HG03135 (cell line): ENCODE results near the gene GAD1.
A peak's percentile ranks its signal among the peaks of the same experiment; 100 is the strongest.

Experiments used
- ATAC-seq: cut with Tn5 transposase; IDR thresholded peaks from one replicate; pipeline ENCODE4 v1.9.1; 2021; ENCODE audit warnings: mild to moderate bottlenecking, moderate library complexity; ENCODE audit not compliant: unreplicated experiment

GAD1 gene

DNA sequence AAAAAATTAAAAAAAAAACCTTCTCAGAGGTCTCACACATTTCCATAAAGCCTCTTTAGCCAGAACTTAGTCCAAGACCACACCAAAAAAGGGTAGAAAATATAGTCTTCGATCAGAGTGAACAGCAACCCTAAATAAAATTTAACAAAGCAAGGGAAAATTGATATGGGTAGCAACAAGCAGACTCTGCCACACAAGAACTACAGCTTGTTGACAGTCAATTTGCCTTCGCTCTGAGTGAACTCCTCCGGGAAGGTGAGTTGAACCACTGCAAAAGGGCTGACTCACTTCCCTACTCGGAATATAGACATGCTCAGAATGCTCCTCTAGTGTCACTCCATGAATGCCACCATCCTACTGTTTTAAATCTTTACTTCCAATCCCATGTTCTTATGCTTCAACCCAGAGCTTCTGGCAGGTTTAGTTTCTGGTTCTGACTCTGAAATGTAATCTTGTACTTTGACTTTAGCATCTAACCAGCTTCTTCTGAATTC is 24.1 kb downstream of the GAD1 start:
- ATAC-seq, result no peak

DNA sequence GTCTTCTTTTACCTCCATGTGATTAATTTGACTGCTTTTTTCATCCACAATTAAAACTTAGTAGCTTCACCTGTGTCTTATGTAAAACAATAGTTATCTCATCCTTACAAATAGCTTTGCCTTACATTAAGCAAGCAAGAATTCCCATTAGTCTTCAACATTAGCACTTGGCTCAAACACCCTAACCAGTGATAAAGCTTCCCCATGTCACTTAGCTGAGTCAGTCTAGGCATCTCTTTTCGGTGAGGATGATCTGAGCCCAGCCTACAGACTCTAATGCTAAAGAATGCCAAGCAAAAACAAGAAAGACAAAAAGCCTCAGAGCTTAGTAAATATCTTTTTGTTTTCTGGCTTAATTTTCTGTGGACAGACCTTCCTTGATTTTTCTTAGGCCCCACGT is 26.1 kb downstream of the GAD1 start:
- ATAC-seq, result no peak

DNA sequence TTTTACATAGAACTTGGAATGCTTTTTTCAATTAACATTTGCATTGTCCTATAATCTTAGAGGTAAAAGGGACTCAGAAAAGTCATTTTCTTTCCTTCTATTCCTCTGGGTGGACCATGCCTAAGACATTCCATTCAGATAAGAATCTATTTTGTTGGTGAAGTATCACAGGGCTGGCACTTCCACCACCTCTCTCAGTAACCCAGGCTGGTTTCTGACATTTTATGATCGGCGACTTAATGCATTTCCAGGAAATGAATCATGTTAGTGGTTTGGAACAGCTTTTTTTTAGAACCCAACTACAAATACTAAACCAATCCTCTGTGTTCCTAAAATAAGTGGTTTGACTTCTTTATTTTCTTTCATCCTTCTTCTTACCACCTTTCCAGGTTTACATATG is 27.0 kb downstream of the GAD1 start:
- no peak for ATAC-seq

DNA sequence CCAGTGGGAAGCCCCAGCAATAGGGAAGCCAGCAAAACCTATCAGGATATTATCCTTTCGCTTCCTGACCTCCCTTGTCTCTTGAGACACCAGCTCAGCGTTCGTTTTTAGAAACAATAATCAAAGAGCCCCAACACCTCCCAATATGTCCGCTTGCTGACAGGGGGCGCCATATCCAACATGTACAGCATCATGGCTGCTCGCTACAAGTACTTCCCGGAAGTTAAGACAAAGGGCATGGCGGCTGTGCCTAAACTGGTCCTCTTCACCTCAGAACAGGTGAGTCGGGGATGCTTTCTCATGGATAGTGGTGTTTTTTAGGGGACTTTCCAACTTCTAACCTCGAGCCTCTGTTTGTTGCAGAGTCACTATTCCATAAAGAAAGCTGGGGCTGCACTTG is 28.7 kb downstream of the GAD1 start:
- ATAC-seq, result no peak

DNA sequence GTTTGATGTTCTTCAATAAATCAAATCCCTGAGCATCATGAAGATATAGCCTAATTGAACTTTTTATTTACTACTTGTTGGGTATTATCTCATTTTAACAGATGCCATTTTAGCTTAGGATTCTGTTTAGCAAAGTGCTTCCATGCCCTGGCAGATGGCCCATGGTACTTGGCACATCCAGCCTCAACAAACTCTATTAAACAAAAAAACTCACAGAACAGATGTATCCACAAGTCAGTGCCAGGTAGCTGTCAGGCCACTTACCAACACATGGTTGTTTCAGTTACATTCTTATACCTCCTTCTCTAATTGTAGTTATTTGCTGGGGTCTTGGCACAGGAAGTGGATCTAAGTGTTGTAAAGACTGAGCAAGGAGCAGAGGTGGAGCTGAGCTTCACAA is 29.6 kb downstream of the GAD1 start:
- no peak for ATAC-seq

DNA sequence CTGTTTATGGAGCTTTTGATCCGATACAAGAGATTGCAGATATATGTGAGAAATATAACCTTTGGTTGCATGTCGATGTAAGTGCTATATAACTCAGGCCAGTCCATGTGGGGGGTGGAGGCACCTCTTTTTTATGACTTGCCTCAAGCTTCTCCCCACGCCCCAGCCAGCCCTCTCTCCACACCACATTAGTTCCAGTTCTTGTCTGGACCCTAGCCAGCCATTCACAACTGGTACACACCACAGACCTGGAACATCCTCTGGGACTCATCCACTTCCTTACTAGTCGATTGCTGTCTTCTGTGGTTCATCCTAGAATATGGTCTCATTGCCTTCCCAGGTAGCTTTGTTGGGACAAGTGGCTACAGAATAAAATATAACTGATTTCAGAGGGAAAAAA is 31.0 kb downstream of the GAD1 start:
- ATAC-seq, result no peak

DNA sequence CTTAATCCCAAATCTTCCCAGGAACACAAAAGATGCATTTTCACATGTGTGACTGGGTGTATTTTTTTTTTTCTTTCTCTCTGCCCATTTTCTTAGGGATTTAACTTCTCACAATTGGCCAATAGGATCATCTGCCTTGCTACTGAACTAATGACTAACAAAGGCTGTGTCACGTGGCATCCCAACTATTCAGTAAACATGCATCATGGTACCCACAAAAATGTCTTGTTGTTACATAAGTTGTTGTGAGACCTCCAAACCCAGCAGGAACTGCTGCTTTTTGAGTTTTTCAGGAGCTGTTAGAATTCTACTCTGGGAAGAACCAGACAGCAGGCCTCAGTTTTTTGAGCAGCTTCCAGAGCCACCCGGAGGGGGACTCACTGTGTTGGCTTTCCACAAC is 31.9 kb downstream of the GAD1 start:
- ATAC-seq, result no peak

DNA sequence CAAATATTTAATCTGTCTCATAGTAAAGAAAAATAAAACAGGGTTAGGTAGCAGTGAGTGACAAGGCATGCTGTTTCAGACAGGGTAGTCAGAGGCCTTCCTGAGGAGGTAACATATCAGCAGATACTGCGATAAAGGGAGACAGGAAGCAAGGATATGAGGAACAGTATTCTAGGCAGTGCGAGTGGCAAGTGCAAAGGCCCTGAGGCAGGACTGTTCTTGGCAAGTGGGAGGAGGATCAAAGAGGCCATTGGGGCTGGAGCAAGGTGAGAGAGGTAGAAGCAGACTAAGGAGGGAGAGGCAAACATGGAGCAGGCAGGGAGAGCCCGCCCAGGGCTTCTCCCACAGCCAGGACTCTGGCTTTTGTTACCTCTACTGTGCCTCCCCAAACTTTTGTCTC is 33.6 kb downstream of the GAD1 start:
- ATAC-seq, result no peak

DNA sequence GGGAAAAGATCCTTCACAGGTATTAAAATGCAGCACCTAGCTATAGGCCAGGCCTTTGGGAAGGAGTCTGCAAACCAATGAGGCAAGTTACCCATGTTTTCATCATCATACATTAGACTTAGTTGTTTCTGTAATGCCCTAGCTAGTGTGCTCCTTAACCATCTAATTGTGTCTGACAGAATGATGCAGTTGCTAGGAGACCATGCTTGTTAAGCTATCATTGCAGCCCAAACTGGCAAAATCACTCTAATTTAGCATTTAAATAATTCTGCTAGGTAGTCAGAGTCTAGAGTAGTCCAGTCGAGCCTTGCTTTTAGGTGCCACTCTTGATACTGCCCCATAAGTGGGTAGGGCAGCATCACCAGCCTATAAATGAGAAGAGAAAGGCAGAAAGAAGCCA is 34.9 kb downstream of the GAD1 start:
- no peak for ATAC-seq

DNA sequence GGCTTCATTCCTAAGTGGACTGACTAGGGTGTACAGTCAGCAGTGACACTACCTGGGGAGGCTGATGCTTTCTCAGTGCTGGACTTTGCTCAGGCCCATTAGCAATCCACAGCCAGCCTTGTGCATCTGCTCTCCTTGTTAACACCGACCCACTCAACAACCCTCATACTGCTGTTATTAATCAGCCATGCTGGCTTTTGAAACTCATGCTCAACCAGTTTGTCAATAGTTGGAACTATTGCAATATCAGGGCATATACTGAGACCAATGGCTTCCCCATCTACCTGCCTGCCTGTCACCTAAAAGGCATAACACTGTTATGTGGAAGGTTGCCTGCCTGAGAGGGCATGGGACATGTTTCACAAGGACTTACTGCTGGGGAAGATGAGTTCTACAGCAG is 39.4 kb downstream of the GAD1 start:
- ATAC-seq, result no peak

DNA sequence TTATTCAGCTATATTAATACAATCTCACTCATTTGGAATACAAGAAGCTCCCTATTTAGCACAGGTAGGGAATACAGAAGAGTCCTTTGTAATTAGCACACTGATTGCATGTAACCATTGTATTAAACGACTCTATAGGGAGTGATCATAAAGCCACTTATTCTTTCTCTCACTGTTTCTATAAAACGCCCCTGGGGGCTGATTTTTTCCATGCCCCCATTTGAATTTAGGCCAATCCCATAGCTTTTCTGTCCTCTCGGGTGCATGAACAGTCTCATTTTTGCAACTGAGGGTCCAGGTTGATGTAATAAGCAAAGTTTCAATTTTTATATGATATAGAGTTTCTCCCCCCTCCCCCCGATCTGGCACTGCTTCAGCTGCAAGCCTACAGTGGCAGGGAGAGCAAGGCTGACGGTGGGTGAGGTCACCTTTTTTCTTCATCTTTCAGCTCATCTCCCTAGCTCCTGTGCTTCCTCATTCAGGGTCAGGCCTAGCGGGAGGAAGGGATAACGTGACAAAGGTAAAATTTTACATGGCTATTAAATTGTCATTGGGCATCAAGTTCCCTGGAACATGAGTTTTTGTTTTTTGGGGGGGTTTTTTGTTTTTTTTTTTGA is 45.7 kb downstream of the GAD1 start:
- ATAC-seq, result no peak

DNA sequence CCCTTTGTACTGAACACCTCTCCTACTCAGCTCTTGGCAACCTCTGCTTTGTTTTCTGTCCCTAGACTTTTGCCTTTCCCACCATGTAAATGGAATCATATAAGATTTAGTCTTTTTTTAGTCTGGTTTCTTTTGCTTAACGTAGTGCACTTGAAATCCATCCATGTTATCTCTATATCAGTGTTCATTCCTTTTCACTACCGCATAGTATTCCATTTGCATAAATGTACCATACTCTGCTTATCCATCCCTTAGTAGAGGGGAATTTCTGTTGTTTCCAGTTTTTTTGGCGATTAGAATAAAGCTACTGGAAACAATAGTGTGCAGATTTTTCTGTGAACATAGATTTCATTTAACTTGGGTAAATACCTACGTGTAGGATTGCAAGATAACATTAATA is 46.4 kb downstream of the GAD1 start:
- no peak for ATAC-seq

DNA sequence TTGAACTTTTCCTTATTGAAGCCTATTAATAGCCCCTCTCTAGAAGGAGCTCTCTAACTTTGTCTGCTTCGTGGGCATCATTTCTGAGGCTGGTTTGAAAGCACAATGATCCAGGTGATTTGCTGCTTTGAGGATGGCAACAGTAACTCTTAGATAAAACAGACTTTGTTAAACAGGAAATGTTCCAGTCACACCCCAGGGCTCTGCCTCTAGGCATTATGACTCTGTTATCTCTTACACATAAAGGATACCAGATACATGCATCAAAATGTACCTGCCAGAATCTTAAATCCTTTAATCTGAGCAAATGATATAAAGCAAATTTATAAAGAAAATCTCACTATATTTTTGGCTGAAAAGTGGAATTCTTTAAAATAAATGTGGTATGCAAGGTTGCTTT is 52.3 kb downstream of the GAD1 start:
- ATAC-seq, result no peak

DNA sequence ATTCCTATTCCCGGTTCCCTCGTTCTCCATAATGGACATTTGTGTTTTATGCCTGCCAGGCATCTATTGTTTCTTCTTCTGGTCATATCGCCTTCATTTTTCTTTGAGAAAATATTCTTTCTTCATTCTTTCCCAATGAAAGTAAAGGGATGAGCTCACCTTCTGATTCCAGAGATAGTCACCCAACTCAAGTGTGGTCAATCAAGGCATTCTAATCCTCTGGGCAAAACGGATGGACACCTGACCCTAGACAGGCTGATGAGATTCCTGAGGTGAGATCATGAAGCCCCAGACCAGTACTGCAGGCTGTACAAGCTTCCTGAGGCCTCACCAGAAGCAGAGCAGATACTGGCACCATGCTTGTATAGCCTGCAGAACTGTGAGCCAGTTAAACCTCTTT is 52.8 kb downstream of the GAD1 start:
- no peak for ATAC-seq

DNA sequence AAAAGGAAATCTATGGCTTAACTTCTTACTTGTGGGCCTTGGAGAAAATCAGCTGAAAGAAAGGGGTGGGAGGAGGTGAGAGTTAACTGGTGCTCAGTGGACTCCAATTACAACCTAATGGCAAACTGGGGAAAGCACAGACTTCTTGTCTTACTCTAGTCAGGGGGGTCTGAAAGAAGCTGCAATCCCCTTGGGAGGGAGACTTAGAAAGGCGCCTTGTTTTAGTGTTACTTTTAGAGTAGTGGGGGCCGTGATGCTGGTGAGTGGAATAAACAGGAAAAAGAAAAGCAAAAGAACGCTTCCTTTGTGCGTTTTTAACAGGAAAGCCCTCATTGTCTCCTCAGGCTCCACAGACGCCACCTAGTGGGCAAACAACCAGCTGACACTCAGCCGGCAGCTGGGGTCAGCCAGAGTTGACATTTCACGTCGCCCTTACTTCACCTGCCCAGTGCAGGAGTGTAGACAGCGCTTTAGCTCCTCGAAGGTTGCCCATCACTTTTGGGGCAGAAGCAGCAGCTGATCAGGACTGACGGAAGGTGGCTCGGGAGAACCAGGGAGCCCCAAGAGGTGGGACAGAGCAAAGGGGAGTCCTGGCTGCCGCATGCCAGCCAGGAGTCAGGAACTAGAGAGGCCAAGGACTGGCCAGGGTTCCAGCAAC is 56.5 kb downstream of the GAD1 start:
- peak; percentile 92 for ATAC-seq

DNA sequence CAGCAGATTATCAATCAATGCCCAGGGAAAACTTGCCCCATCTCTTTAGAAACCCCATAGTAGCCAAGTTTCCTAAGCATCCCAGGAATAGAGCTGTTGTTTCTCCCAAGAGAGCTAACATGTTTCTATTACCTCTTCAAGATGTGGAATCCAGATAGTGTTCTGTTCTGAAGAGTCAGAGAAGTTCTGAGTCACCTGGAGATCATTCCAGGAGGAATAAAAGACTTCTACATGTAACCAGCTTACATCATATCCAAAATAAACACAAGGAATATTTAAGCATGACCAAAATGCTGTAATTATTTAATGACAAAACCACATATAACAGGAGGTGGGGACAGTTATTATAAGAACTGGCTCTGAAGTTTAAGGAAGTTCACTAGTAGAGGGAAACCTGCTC is 61.4 kb downstream of the GAD1 start:
- peak; percentile 23 for ATAC-seq

DNA sequence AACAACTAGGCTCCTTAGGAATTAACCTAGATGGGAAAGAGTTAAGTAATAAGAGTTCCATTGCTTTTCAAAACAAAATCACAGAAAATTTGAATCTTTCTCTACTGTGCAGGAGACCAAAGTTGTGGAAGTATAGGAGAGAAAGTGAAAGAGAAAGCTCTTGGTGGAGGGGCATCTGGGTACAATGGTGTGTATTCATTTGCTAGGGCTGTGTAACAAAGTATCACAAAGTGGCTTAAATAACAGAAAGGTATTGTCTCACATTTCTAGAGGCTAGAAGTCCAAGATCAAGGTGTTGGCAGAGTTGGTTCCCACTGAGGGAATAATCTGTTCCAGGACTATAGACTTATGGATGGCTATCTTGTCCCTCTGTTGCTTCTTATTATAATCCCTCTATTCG is 61.8 kb downstream of the GAD1 start:
- ATAC-seq, result peak; percentile 66

DNA sequence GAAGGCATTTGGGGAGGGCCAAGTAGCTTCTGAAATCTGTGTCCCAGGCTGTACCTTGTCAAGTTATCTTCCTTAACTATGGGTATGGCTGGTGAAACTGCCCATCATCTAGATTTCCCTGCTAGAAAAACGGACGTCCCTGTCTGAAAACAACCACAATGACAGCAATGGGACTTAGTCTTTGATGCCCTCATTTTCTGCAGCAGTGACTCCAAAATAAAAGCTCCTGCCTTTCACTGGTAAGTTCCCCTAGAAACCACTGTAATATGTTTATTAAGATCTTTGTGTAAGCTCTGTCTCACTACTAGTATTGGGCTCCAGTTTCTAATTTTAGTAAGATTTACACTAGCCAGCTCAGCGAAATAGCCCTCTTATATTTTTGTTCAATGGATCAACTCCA is 65.2 kb downstream of the GAD1 start:
- ATAC-seq, result no peak

DNA sequence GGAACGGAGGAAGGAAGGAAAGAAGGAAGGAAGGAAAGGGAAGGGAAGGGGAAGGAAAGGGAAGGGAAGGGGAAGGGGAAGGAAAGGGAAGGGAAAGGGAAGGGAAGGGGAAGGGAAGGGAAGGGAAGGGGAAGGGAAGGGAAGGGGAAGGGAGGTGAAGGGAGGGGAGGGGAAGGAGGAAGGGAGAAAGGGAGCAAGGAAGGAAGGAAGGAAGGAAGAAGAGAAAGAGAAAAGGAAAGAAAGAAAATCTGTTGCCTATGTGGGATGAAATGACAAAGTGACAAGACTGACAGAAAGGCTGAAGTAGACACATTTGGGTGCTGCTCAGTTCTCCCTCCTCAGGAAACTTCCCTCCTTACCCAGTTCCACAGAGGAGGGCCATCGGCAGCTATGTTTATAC is 66.1 kb downstream of the GAD1 start:
- no peak for ATAC-seq

DNA sequence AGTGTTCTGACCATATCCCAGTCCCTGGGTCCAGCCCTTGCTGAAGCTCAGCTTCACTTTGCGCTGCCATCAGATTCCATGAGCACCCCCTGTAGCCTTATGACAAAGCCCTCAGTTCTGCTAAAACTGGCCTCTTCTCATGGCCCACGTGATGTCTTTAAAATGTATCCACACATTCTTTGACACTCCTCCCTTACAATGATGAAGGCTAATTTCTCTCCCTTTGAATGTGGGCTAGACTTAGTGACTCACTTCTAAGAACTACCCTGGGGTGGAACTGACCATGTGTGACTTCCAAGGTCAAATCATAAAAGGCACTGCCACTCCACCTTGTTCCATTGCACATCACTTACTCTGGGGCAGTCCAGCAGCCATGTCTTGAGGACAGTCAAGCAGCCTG is 67.0 kb downstream of the GAD1 start:
- ATAC-seq, result no peak

DNA sequence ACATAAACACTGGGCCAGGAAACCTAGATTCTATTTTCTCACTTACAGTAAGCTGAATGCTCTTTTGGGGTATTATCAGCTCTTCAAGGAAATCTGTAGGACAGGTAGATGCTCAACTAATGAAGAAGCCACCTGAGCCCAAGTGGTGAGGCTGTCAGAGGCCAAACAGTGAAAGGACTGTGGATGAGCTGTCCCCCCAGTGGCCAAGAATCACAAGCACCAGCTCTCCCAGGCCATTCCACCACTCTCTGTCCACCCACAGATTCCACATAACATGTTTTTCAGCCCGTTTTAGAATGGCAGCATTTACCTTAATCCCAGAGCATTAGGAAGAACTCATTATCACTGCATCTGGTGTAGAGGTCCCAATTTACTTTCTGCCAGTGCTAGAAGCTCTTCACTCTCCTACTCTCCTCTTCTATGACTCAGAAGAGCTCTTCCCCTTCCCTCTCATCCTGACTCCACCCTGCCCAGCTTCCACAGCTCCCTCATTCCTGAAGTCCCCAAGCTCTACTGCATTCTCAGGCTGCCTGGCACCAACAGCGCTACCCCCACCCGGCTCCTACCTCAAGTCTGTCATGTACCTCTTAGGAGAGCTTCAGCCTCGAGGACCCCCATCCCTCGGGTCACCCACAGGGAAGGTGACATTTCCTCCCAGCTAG is 68.6 kb downstream of the GAD1 start:
- ATAC-seq, result no peak

DNA sequence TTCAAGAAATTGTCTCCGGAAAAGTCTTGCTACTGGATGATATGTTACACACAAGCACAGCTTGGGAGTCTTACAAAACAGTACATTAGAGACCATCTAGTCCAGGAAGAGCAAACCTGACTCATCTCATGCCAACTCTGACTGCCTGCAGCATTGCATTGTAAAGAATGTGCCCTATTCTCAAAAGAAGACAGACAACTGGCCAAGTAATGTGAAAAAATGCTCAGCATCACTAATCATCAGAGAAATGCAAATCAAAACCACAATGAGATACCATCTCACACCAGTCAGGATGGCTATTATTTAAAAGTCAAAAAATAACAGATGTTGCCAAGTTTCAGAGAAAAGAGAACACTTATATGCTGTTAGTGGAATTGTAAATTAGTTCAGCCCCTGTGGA is 69.7 kb downstream of the GAD1 start:
- no peak for ATAC-seq
